CD14-positive monocyte (primary cell): Measurements from ENCODE around the gene APOBEC4. TPM values are rescaled to one million over a fixed set of nuclear protein-coding genes. Genes with fewer than 3 reads are reported as not detected.

ENCODE experiments used
- DNase-seq, 3 donors: peaks; one replicate each; pipeline ENCODE4 v3.0.0-alpha.2; 2011 to 2022
- H2AFZ ChIP-seq: 2 replicates; pipeline ENCODE4 v1.6.0; 2012; ENCODE audit warnings: mild to moderate bottlenecking, low read depth, low read length, inconsistent platforms; ENCODE audit not compliant: insufficient read depth, poor library complexity, severe bottlenecking
- H3K27ac ChIP-seq, 2 donors: 1 replicate in 1 of 2; 2 replicates in 1 of 2; pipeline ENCODE4 v1.5.1; 2012 to 2013; ENCODE audit warnings: low read length in 2 of 2, control low read depth in 1 of 2, inconsistent platforms in 1 of 2, low read depth in 1 of 2, mild to moderate bottlenecking in 1 of 2
- H3K27me3 ChIP-seq, 2 donors: one replicate each; pipeline versions ENCODE4 v1.6.0 to v1.6.1; 2011 to 2013; ENCODE audit warnings: low read length in 2 of 2; ENCODE audit not compliant: control insufficient read depth in 2 of 2, insufficient read depth in 2 of 2
- H3K36me3 ChIP-seq, 2 donors: replicated peaks in 1 of 2; 1 replicate in 1 of 2; 2 replicates in 1 of 2; pipeline versions ENCODE4 v1.5.1 to v1.6.1; 2012 to 2013; ENCODE audit warnings: low read length in 2 of 2, control low read depth in 1 of 2, inconsistent platforms in 1 of 2, mild to moderate bottlenecking in 1 of 2; ENCODE audit not compliant: insufficient read depth in 2 of 2, control insufficient read depth in 1 of 2
- H3K4me1 ChIP-seq, 2 donors: 1 replicate in 1 of 2; 2 replicates in 1 of 2; pipeline versions ENCODE4 v1.5.1 to v1.6.1; 2012 to 2013; ENCODE audit warnings: low read length in 2 of 2, control low read depth in 1 of 2, inconsistent platforms in 1 of 2, mild to moderate bottlenecking in 1 of 2, moderate library complexity in 1 of 2; ENCODE audit not compliant: insufficient read depth in 2 of 2, control insufficient read depth in 1 of 2
- H3K4me2 ChIP-seq: replicated peaks from 2 replicates; pipeline ENCODE3; 2012; ENCODE audit warnings: low read length, moderate library complexity, mild to moderate bottlenecking; ENCODE audit not compliant: poor library complexity, severe bottlenecking; ENCODE audit errors: extremely low read depth
- H3K4me3 ChIP-seq, 3 experiments: fragments of 200-600 bp in 1 of 3; sonication (generic) in 1 of 3; replicated peaks in 1 of 3; 1 replicate in 2 of 3; 2 replicates in 1 of 3; pipeline ENCODE4 v1.5.1; 2011 to 2013; ENCODE audit warnings: low read length in 3 of 3, mild to moderate bottlenecking in 3 of 3, control low read depth in 2 of 3, low read depth in 2 of 3, inconsistent platforms in 1 of 3, moderate library complexity in 1 of 3
- H3K79me2 ChIP-seq: 2 replicates; pipeline ENCODE4 v1.6.0; 2012; ENCODE audit warnings: mild to moderate bottlenecking, control low read depth, inconsistent platforms, low read length, moderate library complexity; ENCODE audit not compliant: insufficient read depth
- H3K9ac ChIP-seq: 2 replicates; pipeline ENCODE4 v1.6.0; 2017; ENCODE audit warnings: low read length, mild to moderate bottlenecking; ENCODE audit not compliant: insufficient read depth, poor library complexity, severe bottlenecking
- H3K9me3 ChIP-seq, 2 donors: replicated peaks in 1 of 2; 1 replicate in 1 of 2; 2 replicates in 1 of 2; pipeline versions ENCODE4 v1.5.1 to v1.6.1; 2012 to 2013; ENCODE audit warnings: low read length in 2 of 2, control low read depth in 1 of 2; ENCODE audit not compliant: control insufficient read depth in 1 of 2, insufficient read depth in 1 of 2
- H4K20me1 ChIP-seq: 2 replicates; pipeline ENCODE4 v1.6.0; 2012; ENCODE audit warnings: mild to moderate bottlenecking, low read length, control low read depth, moderate library complexity; ENCODE audit not compliant: insufficient read depth
- H3K27ac Mint-ChIP-seq, 7 donors: one replicate each; pipeline ENCODE4 v1.8.0; 2020; ENCODE audit warnings: mild to moderate bottlenecking in 7 of 7, mixed read lengths in 7 of 7, moderate library complexity in 6 of 7, inconsistent platforms in 2 of 7
- H3K27me3 Mint-ChIP-seq, 3 donors: one replicate each; pipeline ENCODE4 v1.8.0; 2021 to 2022; ENCODE audit warnings: low read depth in 3 of 3, mild to moderate bottlenecking in 3 of 3, mixed read lengths in 3 of 3, moderate library complexity in 3 of 3, inconsistent platforms in 1 of 3
- H3K36me3 Mint-ChIP-seq, 2 donors: one replicate each; pipeline ENCODE4 v1.8.0; 2020; ENCODE audit warnings: mixed read lengths in 2 of 2, inconsistent platforms in 1 of 2, mild to moderate bottlenecking in 1 of 2
- H3K4me1 Mint-ChIP-seq: one replicate; pipeline ENCODE4 v1.8.0; 2020; ENCODE audit warnings: mild to moderate bottlenecking, mixed read lengths
- H3K4me3 Mint-ChIP-seq, 2 donors: one replicate each; pipeline ENCODE4 v1.8.0; 2020; ENCODE audit warnings: mild to moderate bottlenecking in 2 of 2, mixed read lengths in 2 of 2, moderate library complexity in 1 of 2
- H3K9me3 Mint-ChIP-seq, 7 donors: one replicate each; pipeline ENCODE4 v1.8.0; 2020 to 2022; ENCODE audit warnings: mixed read lengths in 7 of 7, mild to moderate bottlenecking in 6 of 7, moderate library complexity in 6 of 7, inconsistent platforms in 2 of 7
- CTCF ChIP-seq: fragments of 200-600 bp; IDR thresholded peaks from one replicate; pipeline ENCODE4 v1.8.0; 2022; ENCODE audit warnings: antibody characterized with exemption, mild to moderate bottlenecking
- WGBS: methylation state at CpG from one replicate; pipeline ENCODE4 v1.1.5; 2013; ENCODE audit warnings: missing lambda C conversion rate; ENCODE audit not compliant: insufficient coverage; 5-methylcytosine and 5-hydroxymethylcytosine counted together
- intact Hi-C, 2 donors: fragments of 100-400 bp; cut with micrococcal nuclease; formaldehyde crosslinking; loops; one replicate each; pipeline versions ENCODE4 v1.15.0 to v1.15.1; 2023
- polyA plus RNA-seq, 3 donors: library from polyadenylated mRNA; depleted of rRNA in 1 of 3; unstranded in 2 of 3; stranded (reverse) in 1 of 3; fragments of 300-500 nt in 2 of 3; fragments of >200 nt in 1 of 3; fragmentation: Illumina TruSeq in 2 of 3; gene quantifications; 1 replicate in 2 of 3; 2 replicates in 1 of 3; pipeline ENCODE4 v1.2.3, GENCODE V29; 2012 to 2021

APOBEC4 gene
- polyA plus RNA-seq, 3 donors: not detected

- no peak overlapping the region for H3K4me3 Mint-ChIP-seq
- H3K27me3 Mint-ChIP-seq: peaks cover 0 to 1% (median 0%) of the 10 kb centered on the region in 3 donors
- H3K4me1 Mint-ChIP-seq: peaks cover 21% of the 10 kb centered on the region
- H3K27me3 ChIP-seq: no peaks in the 10 kb centered on the region
- no peak overlapping the region for H3K4me3 ChIP-seq
- H3K4me1 ChIP-seq: peaks cover 11 to 12% of the 10 kb centered on the region in 2 donors
- H3K9me3 Mint-ChIP-seq: no peaks in the 10 kb centered on the region
- no peaks in the 10 kb centered on the region for H3K9me3 ChIP-seq
- no peaks in the 10 kb centered on the region for H3K36me3 Mint-ChIP-seq
- H3K79me2 ChIP-seq: no peaks in the 10 kb centered on the region
- intact Hi-C loops: loop anchor here (2.0 to 5.0 kb wide), 2 partner anchors 258 to 263 kb away; no protein-coding TSS in a partner anchor
- DNase-seq: no peak
- no peak overlapping the region for H3K9ac ChIP-seq
- H3K27ac ChIP-seq: no peak overlapping the region
- H3K27ac Mint-ChIP-seq: no peak overlapping the region
- no peak overlapping the region for H2AFZ ChIP-seq
- H4K20me1 ChIP-seq: no peaks in the 10 kb centered on the region
- H3K36me3 ChIP-seq: no peaks in the 10 kb centered on the region
- no peak for TF ChIP-seq CTCF
- H3K4me2 ChIP-seq: no peak overlapping the region
These were observed 1.6 kb upstream of the APOBEC4 start for GRCh38 chr1:183654706-183655105.

- Mint-ChIP-seq H3K27ac (no peak overlapping the region), H3K4me1 (peaks cover 21% of the 10 kb centered on the region), H3K9me3 (no peaks in the 10 kb centered on the region), H3K36me3 (no peaks in the 10 kb centered on the region), H3K4me3 (no peak overlapping the region), H3K27me3 (peaks cover 0 to 1% (median 0%) of the 10 kb centered on the region in 3 donors)
- Histone ChIP-seq H3K27ac (no peak overlapping the region), H3K9ac (no peak overlapping the region), H3K36me3 (no peaks in the 10 kb centered on the region), H3K79me2 (no peaks in the 10 kb centered on the region), H3K4me3 (no peak overlapping the region), H3K27me3 (no peaks in the 10 kb centered on the region), H3K4me1 (peaks cover 11 to 12% of the 10 kb centered on the region in 2 donors), H3K4me2 (no peak overlapping the region), H4K20me1 (no peaks in the 10 kb centered on the region), H2AFZ (no peak overlapping the region), H3K9me3 (no peaks in the 10 kb centered on the region)
- 78% methylated on average over 4 of the region's 4 CpGs for WGBS
- intact Hi-C loops: loop anchor here (2.0 to 5.0 kb wide), 2 partner anchors 259 to 263 kb away; no protein-coding TSS in a partner anchor
- DNase-seq: no peak
- TF ChIP-seq CTCF: no peak
These were observed 848 bp upstream of the APOBEC4 start for GRCh38 chr1:183653876-183654451.
